HG03432 (cell line): ENCODE results near the gene LTBP2.

Source experiments
- ATAC-seq: cut with Tn5 transposase; IDR thresholded peaks from one replicate; pipeline ENCODE4 v1.9.1; 2021; ENCODE audit warnings: mild to moderate bottlenecking, moderate library complexity; ENCODE audit not compliant: unreplicated experiment

LTBP2 gene

DNA sequence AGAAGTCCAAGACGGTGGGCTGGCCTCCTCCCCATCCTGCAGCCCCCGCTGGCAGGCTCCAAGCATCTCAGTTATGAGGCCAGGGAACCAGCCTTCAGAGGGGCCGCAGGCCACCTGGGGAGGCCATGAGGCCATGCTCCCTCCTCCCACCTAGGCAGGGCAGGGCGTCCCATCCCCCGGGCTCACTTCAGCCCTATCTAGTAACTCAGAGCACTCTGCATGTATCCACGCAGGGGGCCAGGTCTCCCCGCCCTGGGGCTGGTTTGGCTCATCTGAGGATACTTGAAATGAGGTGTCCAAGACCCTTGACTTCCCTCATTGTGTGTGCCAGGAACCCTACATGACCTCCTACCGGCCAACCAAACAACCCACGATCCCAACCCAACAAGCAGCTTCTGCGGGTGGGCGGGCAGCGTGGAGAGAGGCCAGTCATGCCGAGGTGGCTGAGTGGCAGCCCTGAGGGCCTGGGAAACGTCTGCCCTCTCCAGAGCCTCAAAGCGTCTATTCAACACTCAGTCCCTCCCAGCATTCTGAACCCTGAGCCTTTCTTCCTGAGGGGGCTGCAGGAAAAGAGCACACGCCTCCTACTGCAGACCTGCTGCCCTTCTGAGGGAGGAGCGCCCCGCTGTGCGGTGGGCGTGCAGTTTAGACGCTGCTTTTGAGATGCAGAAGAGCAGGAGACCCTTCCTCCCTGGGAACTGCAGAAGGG lies 101.7 kb downstream of the LTBP2 start:
- ATAC-seq = no peak

DNA sequence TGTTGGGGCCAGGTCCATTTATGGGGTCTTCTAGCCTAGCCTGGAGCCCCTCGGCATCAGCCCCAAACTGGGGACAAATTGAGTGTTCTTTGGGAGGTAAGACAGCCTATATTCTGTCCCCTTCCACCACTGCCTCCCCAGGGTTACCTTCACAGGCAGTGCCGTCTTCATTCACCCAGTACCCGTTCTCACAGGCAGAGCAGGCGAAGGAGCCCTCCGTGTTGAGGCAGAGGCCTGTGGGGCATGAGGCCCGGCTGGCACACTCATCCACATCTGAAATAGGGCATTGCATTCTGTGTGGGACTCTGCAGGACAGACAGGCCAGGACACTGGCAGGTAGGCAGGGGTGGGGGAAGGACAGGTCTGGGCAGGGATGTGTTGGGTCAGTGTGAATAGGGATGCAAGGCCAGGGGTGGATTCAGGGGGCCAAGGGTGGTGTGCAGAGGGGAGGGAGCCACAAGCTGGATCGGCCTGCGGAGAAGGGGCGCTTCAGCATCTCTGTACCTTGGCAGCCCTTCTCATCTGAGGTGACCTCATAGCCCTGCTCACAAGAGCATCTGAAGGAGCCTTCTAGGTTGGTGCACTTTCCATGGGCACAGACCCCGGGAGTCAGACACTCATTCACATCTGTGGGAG lies 102.3 kb downstream of the LTBP2 start:
- ATAC-seq = no peak

DNA sequence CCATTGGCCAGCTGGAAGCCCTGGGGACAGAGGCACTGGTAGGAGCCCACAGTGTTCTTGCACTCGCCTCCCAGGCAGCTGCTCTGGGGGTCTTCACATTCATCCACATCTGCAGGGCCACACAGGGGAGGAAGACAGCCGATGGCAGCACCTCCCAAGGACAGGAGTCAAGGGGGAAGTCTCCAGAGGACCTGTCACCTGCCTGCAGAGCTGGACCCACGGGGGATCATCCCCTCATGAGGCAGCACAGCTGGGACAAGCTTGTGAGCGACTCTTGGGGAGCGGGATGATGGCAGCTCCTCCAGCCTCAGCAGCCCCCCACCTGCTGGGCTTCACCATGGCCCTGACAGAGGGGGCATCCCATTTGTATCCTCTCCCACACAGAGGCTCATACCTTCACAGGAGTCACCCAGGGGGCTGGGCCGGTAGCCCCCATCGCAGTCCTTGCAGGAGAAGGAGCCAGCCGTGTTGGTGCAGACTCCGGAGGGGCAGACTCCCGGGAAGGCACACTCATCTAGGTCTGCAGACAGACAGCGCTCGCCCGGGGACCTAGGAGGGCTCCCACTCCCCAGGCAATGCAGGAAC lies 103.1 kb downstream of the LTBP2 start:
- ATAC-seq = no peak

DNA sequence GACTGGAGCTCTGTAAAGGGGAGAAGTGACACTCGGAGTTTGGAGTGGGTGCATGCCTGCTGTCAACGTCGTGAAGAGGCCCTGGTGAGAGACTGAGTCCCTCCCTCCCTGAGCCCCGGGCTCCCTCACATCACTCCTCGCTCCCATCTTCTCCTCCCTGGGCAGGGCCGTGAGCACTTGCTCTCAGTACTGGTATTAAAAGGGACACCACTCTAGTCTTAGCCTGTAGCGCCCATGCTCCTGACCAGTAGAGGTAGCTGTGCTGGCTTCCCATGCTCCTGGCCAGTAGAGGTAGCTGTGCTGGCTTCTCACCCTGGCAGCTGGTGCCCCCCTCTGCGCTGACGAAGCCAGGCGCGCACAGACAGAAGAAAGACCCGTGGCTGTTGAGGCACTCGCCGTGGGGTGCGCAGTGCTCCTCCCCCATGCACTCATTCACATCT lies 103.7 kb downstream of the LTBP2 start:
- no peak for ATAC-seq

DNA sequence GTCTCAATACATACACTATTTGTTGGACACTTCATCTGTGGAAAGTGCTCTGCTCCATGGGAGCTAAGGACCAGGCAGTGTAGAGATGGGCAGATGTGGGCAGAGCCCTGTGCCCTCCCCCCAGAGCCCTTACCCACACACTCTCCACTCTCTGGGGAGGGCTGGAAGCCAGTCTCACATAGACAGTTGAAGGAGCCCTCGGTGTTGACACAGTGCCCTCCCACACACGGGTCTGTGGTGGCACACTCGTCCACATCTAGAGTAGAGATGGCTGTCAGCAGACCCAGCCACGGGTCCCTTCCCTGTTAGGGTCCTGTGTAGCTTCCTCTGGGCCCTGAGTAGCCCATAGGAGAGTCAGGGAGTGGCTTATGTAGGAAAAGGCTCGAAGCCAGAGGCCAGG lies 104.2 kb downstream of the LTBP2 start:
- no peak for ATAC-seq

DNA sequence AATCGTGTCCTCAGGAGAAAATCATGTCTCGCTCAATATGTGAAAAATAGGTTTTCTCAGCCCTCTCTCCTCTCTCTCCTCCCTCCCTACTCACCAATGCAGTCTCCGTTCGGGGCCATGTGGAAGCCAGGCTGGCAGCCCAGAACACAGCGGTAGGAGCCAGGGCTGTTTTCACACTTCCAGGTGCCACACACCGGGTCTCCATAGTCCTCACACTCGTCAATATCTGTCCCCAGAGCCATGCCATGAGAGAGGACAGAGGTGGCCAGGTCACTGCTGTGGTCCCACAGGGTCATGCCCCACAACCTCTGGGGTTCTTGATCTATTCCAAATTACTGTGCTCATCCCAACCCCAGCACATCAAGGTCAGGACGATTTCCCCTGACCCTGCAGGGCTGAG lies 105.0 kb downstream of the LTBP2 start:
- no peak for ATAC-seq

DNA sequence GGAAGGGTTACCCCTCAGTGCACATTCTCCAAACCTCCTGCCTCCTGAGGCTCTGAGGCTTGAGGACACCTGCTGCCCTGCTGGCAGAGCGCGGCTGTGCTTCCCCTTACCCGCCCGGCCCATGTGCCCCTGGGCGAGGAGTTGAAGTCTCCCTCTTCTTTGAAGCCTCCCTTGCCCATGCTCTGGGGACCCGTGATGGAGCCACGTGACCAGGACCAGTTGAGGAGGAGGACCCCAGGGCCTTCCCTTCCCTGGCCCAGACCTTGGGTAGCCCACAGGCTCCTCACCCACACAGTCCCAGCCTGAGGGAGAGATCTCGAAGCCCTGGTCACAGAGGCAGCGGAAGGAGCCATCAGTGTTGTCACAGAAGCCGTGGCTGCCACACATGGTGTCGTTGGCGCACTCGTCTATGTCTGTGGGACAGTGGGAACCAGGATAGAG lies 105.6 kb downstream of the LTBP2 start:
- ATAC-seq = no peak

DNA sequence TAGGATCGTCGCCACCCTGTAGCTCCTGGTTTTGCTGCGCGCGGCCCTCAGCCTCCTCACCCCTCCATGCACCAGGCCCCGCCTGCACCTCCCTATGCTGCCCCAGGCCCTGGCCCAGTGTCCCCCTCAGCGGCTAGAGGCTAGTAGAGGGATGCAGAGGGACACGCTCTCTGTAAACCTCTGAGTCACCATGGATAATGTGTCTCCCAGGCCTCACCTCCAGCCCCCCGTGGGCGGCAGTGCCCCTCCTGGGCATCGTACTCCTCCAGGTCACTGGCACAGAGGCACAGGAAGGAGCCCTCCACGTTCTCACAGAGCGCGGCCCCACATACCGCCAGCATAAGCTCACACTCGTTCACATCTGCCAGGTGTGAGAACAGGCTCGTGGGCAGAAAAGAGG lies 106.2 kb downstream of the LTBP2 start:
- ATAC-seq = no peak

DNA sequence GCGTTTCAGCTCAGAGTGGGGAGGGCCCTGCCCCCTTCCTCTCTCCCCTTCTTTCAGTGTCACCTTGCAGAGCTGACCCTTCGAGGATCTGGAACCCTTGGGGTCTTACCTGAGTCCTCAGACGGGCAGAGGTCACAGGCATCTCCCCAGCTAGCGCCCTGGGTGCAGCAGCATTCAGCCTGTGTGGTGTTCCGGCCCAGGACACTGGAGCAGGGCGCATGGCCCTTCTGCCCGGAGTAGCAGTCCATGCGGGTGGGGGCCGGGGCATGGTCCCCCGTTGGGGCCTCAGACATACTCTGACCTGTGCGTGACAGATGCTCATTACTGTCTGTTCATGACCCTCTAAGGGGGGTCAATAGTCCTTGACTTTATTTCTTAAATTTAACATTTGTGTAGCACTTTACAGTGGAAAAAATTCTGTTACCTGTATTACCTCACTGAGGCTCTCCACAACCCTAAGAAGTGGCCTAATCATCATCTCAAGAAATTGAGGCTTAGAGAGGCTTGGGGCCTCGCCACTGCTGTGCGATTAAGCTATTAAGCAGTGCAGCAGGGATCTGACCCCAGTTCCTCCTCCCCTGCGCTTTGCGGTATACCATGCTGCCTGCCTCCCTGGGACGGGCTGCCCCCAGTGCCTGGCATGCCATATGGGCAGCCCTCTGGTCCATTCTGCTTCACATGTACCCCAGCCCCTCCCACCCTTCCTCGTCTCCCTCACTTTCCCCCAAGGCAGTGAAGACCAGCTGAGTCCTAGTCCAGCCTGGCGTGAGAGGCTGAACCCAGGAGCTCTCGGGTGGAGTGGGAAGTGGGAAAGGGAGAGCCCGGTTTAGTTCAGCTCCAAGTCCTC lies 106.9 kb downstream of the LTBP2 start:
- no peak for ATAC-seq

DNA sequence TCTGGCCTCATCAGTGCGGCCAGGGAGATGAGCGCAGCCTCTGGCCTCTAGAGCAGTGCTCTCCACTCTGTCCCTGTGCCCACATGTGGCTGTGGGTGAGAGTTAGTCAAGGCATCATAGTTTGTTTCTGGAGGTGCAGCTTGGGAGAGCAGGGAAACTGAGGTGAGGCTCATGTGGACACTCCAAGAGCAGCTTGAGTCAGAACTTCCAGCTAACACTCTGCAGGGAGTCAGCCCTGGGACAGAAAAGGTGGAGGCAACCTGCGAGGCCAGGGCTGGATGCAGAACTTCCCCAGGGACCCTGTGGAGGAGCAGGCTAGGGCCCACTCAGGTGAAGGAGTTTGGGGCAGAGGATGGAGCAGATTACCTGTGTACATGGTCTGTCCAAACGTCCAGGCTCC lies 107.6 kb downstream of the LTBP2 start:
- no peak for ATAC-seq

DNA sequence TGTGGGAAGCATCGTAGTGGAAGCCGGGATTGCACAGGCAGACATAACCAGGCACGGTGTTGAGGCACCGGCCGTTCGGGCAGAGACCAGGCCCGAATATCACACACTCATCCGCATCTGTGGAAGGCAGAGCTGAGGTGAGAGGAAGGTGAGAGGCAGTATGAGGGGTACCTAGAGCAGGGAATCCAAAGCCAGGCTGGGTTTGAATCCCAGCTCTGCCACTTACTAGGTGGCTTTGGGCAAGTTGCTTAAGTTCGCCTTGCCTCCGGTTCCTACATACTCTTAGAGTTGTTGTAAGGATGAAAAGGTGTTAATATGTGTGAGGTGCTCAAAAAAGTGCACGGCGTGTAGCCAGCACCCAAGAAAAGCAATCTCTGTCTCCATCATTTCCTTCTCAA lies 108.1 kb downstream of the LTBP2 start:
- ATAC-seq = no peak

DNA sequence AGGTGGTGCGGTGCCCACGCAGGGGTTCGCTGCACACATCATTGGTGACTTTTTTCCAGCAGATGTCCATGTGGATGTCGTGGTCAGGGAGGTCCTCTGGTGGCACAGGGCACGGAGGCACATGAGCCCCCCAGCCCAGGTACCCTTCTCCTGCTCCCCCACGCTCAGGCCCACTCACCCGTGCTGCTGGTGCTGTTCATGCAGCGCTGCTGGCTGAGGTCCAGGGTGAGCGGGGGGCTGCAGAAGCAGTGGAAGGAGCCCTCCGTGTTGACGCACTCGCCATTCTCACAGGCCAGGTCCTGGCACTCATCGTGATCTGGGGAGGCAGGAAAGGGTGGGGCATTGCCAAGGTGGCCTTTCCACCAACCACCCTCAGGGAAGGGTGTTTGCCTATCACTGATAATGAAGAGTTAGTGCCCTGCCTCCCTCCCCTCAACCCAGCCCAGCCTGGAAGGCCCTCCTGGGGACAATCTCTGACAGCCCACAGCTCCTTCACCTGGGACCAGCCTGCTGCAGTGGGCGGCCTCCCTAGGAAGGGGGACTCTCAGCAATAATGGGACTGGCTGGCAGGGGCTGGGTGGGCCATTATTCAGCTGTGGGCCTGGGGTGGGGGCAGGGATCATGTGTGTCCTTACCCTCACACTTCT lies 108.6 kb downstream of the LTBP2 start:
- no peak for ATAC-seq

DNA sequence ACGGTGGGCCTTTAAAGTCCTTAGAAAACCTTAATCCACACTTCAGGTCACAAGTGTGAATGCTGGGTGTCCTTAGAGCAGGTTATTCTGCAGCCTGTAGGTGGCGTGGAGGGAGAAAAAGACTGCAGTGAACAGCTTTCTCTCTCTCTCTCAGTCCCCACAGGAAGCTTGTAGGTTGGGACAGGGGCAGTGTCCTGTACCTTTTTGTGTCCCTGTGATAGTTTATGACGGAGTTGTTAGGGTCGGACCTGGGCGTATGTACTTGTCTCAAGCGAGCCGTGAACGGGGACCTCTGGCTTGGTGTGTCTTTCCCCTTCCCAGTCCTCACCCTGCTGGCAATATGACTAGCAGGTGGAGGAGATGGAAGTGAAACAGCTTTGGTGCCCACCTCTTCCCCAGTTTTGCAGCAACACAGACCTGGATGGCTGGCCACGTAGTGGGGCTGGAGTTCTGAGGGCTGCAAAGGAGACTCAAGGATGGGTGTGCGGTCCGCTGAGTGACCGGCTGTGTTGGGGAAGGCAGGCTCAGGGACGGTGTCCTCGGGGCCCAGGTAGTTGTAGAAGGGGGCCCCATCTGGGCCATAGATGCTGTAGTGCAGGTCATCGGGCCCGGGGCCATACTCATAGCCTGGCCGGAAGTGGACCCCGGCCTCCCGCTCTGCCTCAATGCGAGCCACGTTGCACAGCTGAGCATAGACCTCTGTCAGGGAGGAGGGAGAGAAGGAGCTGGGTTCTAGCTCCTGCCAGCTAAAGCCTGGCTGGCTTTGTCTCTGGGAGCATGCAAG lies 109.6 kb downstream of the LTBP2 start:
- no peak for ATAC-seq

DNA sequence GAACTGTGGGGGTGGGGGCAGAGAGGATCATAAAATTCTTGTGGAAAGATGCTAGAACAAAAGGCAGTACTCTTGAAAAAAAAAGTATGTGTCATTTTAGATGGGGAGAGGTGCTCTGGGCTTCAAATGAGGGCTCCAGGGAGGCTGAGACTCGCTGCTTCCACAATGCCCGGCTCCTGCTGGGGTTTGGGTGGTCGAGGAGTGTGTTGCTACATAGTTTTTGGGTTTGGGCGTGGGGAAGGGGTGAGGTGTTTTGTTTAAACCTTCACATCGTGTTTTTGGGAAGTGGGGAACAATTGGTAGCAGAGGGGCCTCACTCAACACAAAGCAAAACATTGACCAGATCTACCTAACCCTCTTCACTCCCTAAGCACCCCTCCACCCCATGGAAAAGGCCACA lies 110.3 kb downstream of the LTBP2 start:
- ATAC-seq = no peak

DNA sequence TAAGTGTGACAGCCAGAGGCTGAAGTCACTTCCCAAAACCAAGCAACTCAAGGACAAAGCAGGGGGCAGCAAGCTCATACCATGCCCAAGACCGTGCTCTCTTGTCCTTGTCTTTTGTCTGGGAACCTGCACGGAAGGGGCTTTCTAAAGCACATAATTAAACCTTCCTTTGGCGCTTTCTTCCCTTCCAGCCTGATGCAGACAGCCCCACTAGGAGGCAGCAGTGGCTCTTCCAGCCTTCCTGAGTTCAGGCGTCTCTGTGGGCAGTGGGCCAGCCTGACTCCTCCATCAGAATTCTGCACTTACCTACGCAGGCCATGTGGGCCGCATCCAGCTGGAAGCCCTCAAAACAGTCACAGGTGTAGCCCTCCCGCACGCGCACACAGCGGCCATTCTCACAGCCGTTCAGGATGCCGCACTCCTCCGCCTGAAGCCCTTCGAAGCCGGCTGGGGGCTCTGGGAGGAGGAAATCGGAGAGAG lies 110.9 kb downstream of the LTBP2 start:
- no peak for ATAC-seq

DNA sequence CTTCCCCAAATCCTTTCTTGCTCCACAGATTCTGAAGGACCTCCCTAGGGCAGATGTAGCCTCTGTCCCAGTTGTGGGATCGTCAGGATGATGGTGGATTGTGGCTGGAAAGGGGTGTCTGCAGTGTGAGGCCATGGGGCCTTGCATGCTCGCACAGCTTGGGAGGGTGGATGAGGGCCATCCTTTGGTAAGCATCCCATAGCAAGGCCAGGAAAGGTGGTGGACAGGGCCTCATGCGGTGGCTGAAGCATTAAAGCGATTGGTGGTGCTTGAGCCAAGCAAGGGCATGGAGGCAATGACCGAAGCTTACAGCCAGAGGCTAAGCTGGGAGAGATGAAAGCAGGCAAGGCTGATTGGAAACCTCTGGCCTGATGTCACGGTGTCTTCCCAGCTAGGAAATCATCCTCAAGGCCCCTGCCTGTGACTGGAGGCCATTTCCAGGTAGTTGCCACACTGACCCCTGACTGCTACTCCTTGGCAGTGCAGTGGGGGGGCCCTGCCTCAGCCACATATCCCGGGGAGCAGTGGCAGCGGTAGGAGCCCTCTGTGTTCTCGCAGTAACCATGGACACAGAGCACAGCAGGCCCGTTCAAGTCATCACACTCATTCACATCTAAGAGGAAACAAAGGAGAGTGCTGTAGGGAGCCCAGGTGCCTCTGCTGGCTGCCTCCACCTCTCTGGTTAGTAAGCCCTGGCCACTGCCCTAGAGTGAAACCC lies 111.5 kb downstream of the LTBP2 start:
- no peak for ATAC-seq

DNA sequence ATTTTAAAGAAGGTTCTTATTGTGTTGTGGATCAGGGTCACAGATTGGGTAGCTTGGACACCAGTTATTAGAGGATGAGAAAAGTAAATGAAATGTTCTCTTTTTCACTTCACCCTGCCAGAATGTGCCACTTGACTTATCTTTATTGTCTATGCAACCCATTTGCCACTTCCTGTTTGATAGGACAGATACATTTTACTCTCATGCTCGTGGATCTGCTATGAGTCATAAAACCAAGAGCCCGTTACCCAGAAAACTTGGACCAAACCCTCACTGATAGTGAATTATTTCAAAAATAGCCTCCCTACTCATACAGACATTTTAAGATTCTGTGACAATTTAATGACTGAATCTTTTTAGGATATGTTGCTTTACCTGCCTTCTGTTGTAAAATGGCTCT lies 116.7 kb downstream of the LTBP2 start:
- ATAC-seq = no peak

DNA sequence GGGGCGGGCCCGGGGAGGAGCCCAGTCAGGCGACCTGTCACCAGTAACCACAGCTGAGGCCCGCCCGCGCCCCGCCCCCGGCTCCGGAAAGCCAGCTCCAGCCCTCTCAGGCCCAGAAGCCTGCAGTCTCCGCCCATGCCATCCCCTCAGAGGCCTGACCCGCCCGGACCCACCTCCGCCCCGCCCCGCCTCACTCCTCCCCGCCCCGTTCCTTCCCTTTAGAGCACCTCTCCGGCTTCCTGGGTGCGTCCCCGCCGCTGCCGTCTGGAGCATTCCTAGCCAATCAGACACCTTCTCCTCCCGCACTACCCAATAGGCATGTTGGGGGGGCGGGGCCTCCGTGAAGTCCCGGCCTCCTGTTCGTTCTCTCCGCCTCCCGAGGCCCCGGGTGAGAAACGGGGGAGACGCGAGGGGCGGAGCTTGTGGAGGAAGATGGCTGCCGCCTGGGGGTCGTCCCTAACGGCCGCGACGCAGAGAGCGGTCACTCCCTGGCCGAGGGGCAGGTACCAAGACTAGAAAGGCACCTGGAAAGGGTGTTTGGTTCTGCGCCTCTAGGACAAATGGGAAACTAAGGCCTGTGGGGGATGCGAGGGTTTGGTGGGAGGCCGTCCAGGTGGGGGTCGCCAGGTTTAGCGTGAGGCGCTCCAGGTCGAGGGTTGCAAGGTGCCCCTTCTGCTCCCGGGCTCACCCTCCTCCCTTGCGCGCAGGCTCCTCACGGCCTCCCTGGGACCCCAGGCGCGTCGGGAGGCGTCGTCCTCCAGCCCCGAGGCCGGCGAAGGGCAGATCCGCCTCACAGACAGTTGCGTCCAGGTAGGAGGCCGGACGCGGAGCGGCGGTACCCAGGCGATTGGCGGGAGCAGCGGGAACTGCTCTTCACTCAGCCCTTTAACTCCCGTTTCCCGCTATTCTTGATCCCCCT lies 118.4 kb downstream of the LTBP2 start, which contains the start of gene ISCA2:
ISCA2 (plus strand) TSS at position 423 of the 919 bp plus-strand sequence; CDS start at position 433, 10 bp downstream.
- peak; percentile 88 for ATAC-seq
